ENCODE measurements around the gene RFX1.

- no peak for TF ChIP-seq CTCF (IDR thresholded peaks at IDR 0.05; ENCODE audit: low read depth, low read length, poor library complexity, severe bottlenecking)
- no peak for TF ChIP-seq EZH2phosphoT487 (IDR thresholded peaks at IDR 0.05; ENCODE audit: borderline replicate concordance, low read length)
Observed at GRCh38 chr19:13976446-13976845, 29.7 kb downstream of the RFX1 start.

All from DOHH2 (cell line).